Spleen (tissue), 11 donors: ENCODE results near the gene RBM23. TPM values are rescaled to one million over a fixed set of nuclear protein-coding genes. Genes with fewer than 3 reads are reported as not detected.

ENCODE experiments used
- DNase-seq: peaks from one replicate; pipeline ENCODE4 v3.0.0-alpha.2; 2020
- H3K27ac ChIP-seq, 8 donors: fragments of 200-600 bp; sonication (generic) in 7 of 8; 1 replicate in 4 of 8; 2 replicates in 4 of 8; pipeline versions ENCODE4 v1.5.0 to v1.8.0; 2016 to 2021; ENCODE audit warnings: inconsistent platforms in 4 of 8, mild to moderate bottlenecking in 4 of 8, moderate library complexity in 1 of 8
- H3K27me3 ChIP-seq, 7 donors: fragments of 200-600 bp; sonication (generic) in 6 of 7; replicated peaks in 1 of 7; 1 replicate in 4 of 7; 2 replicates in 3 of 7; pipeline versions ENCODE4 v1.5.0 to v1.8.0; 2016 to 2021; ENCODE audit warnings: inconsistent platforms in 3 of 7, mild to moderate bottlenecking in 1 of 7
- H3K36me3 ChIP-seq, 6 donors: fragments of 200-600 bp; sonication (generic) in 5 of 6; 1 replicate in 4 of 6; 2 replicates in 2 of 6; pipeline versions ENCODE4 v1.5.0 to v1.8.0; 2016 to 2021; ENCODE audit warnings: inconsistent platforms in 2 of 6
- H3K4me1 ChIP-seq, 6 donors: fragments of 200-600 bp; sonication (generic) in 5 of 6; 1 replicate in 3 of 6; 2 replicates in 3 of 6; pipeline versions ENCODE4 v1.5.0 to v1.8.0; 2016 to 2021; ENCODE audit warnings: inconsistent platforms in 3 of 6
- H3K4me3 ChIP-seq, 8 donors: fragments of 200-600 bp; sonication (generic) in 7 of 8; 1 replicate in 4 of 8; 2 replicates in 4 of 8; pipeline versions ENCODE4 v1.5.0 to v1.8.0; 2016 to 2021; ENCODE audit warnings: inconsistent platforms in 4 of 8, mild to moderate bottlenecking in 4 of 8, moderate library complexity in 2 of 8
- H3K9me3 ChIP-seq, 8 donors: fragments of 200-600 bp; sonication (generic) in 7 of 8; 1 replicate in 4 of 8; 2 replicates in 4 of 8; pipeline versions ENCODE4 v1.5.0 to v1.8.0; 2016 to 2021; ENCODE audit warnings: inconsistent platforms in 4 of 8
- POLR2A ChIP-seq, 3 donors: fragments of 450-650 bp; IDR thresholded peaks; one replicate each; pipeline ENCODE4 v1.5.1; 2017; ENCODE audit warnings: antibody characterized with exemption in 3 of 3, mild to moderate bottlenecking in 1 of 3
- POLR2AphosphoS5 ChIP-seq, 3 donors: sonication (generic); formaldehyde crosslinking; IDR thresholded peaks; one replicate each; pipeline ENCODE4 v1.5.1; 2017; ENCODE audit warnings: antibody characterized with exemption in 3 of 3
- WGBS, 5 donors: extraction: QIAGEN DNeasy Blood & Tissue Kit in 3 of 5; methylation state at CpG; one replicate each; pipeline versions ENCODE4 v1.1.5 to v1.1.7; 2013 to 2018; 5-methylcytosine and 5-hydroxymethylcytosine counted together
- intact Hi-C: fragments of 100-400 bp; cut with DNase I; formaldehyde crosslinking; loops from one replicate; pipeline ENCODE4 v1.15.0; 2023; ENCODE audit warnings: low total_unique reads
- polyA plus RNA-seq, 3 donors: library from polyadenylated mRNA; stranded (reverse); fragments of 200-250 nt; gene quantifications; one replicate each; pipeline ENCODE4 v1.2.1, GENCODE V29; 2013
- small RNA-seq, 4 donors: library from RNA; depleted of rRNA; stranded (forward); fragments of <200 nt; gene quantifications; one replicate each; pipeline ENCODE3, GENCODE V24; 2016
- total RNA-seq, 7 donors: library from RNA; depleted of rRNA in 3 of 7; stranded (reverse); fragments of >200 nt in 3 of 7; fragmentation: NEBNext Ultra II Directional in 4 of 7; extraction: Animal tissue kit (Norgen Biotek cat#: 25700) in 4 of 7; gene quantifications; one replicate each; pipeline versions ENCODE4 v1.1.0 to v1.2.1, GENCODE V29; 2016 to 2021
- TF ChIP-seq, protein P1 (sequence below), 11 experiments: fragments of 200-600 bp in 7 of 11; fragments of 450-650 bp in 4 of 11; sonication (generic) in 4 of 11; IDR thresholded peaks in 8 of 11; conservative IDR thresholded peaks in 3 of 11; 1 replicate in 7 of 11; 2 replicates in 4 of 11; pipeline versions ENCODE4 v1.4.0 to v1.8.0; 2016 to 2021; ENCODE audit warnings: antibody characterized with exemption in 11 of 11, inconsistent platforms in 4 of 11, mild to moderate bottlenecking in 1 of 11
- donor health status: healthy with polysubstance abuse.
- donor health status: DM: no; HTN: no; CAD: no; lungs with moderate emphysema.
- donor health status: DM: no; HTN: no; CAD: no.
- donor health status: Bipolar disorder and iron deficiency.
- donor health status: healthy.
- donor health status: DM: no; HTN: no; CAD: no.
- donor health status: DM: yes; HTN: yes; CAD: no.

Gene RBM23
- total and polyA plus RNA-seq, 10 donors = 19.0 to 875 (median 93.2) TPM

DNA sequence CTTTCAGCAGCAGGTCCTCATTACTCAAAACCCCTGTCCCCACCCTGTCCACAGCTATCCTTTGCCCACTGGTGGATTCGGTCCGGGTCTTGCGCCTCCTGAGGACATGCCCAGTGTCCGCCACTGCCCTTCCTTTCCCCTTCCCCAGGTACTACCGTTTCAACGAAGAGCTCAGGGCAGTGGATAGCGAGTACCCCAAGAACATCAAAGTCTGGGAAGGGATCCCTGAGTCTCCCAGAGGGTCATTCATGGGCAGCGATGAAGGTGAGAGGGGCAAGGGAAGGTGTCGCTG lies 73.9 kb downstream of the RBM23 start:
- intact Hi-C loops = no loop called here
- peaks cover 3 to 80% (median 46%) of the 10 kb centered on the region in 6 donors for H3K4me1 ChIP-seq
- TF ChIP-seq POLR2AphosphoS5 (IDR thresholded peaks at IDR 0.05) (no peak), POLR2A (IDR thresholded peaks at IDR 0.05) (no peak)
- TF ChIP-seq, protein P1, sequence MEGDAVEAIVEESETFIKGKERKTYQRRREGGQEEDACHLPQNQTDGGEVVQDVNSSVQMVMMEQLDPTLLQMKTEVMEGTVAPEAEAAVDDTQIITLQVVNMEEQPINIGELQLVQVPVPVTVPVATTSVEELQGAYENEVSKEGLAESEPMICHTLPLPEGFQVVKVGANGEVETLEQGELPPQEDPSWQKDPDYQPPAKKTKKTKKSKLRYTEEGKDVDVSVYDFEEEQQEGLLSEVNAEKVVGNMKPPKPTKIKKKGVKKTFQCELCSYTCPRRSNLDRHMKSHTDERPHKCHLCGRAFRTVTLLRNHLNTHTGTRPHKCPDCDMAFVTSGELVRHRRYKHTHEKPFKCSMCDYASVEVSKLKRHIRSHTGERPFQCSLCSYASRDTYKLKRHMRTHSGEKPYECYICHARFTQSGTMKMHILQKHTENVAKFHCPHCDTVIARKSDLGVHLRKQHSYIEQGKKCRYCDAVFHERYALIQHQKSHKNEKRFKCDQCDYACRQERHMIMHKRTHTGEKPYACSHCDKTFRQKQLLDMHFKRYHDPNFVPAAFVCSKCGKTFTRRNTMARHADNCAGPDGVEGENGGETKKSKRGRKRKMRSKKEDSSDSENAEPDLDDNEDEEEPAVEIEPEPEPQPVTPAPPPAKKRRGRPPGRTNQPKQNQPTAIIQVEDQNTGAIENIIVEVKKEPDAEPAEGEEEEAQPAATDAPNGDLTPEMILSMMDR (IDR thresholded peaks at IDR 0.05 in 8 of 11, conservative IDR thresholded peaks at IDR 0.05 in 3 of 11) = no peak
- 85 to 97% (median 92%) methylated on average over 9 of the region's 9 CpGs for WGBS, 5 donors
- peak overlapping the region in 2 of 8 donors; percentile 11 to 75 for H3K27ac ChIP-seq
- H3K9me3 ChIP-seq = no peaks in the 10 kb centered on the region
- peaks cover 0 to 64% (median 29%) of the 10 kb centered on the region in 6 donors for H3K36me3 ChIP-seq
- DNase-seq = no peak
- peaks cover 0 to 14% (median 0%) of the 10 kb centered on the region in 7 donors for H3K27me3 ChIP-seq
- no peak overlapping the region for H3K4me3 ChIP-seq

DNA sequence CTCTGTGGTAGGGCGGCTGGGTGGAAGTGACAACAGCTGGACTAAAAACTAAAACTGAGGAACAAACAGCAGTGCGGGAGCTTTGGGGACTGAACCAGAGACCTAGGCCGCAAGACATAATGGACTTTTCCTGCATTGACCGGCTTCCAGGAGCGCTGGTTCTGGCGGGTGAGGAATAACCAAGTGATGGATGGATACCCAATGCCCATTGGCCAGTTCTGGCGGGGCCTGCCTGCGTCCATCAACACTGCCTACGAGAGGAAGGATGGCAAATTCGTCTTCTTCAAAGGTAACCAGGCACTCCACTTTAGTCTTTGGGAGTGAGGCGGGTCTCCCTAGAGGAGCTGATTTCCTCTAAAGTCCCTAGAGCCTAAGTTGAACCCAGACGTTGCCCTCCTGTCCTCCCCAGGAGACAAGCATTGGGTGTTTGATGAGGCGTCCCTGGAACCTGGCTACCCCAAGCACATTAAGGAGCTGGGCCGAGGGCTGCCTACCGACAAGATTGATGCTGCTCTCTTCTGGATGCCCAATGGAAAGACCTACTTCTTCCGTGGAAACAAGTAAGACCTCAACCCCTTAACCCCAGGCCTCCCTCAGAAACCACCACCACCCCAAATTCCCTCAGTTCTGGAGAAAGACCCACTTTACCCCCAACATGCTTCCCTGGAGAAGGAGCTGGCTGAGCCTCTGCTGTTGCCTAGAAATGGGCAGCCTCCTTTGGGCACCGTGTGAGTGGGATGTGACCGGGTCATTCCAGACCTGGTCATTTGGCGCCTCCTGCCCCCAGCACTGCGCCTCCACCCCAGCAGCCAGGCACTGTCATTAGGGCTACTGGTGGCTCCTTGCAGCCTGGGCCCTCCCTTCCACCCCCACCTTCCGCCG lies 74.5 kb downstream of the RBM23 start:
- no peak overlapping the region for H3K4me3 ChIP-seq
- H3K27ac ChIP-seq = peak overlapping the region in 2 of 8 donors; percentile 11 to 75
- H3K4me1 ChIP-seq = peaks cover 3 to 80% (median 45%) of the 10 kb centered on the region in 6 donors
- intact Hi-C loops = no loop called here
- peaks cover 0 to 14% (median 0%) of the 10 kb centered on the region in 7 donors for H3K27me3 ChIP-seq
- peaks cover 0 to 64% (median 29%) of the 10 kb centered on the region in 6 donors for H3K36me3 ChIP-seq
- TF ChIP-seq POLR2AphosphoS5 (IDR thresholded peaks at IDR 0.05) (peak in 1 of 3 donors; percentile 14), POLR2A (IDR thresholded peaks at IDR 0.05) (no peak)
- no peaks in the 10 kb centered on the region for H3K9me3 ChIP-seq
- DNase-seq = peak; percentile 56
- WGBS, 5 donors = 81 to 94% (median 89%) methylated on average over 20 to 22 of the region's 22 CpGs

Small RNA genes lying within 50 kb of the gene (small RNA-seq; reads per million reads assigned to genes)
- gene RF00019 = 0 reads per million in 4 donors

Other genes starting within 250 kb of the RBM23 start
- gene OXA1L, start 152.5 kb downstream of the RBM23 start, total RNA-seq = 100 to 1,000 TPM in 6 of 7 donors, 10 to 100 TPM in 1; 88.6 to 133 (median 110) TPM
- 100 to 1,000 TPM in 1 of 3 donors, 10 to 100 TPM in 2; 73.5 to 110 (median 96.2) TPM for gene OXA1L, start 152.5 kb downstream of the RBM23 start, polyA plus RNA-seq
- gene SLC7A7, start 103.7 kb downstream of the RBM23 start, total RNA-seq = 100 to 1,000 TPM in 4 of 7 donors, 10 to 100 TPM in 3; 56.4 to 165 (median 112) TPM
- gene SLC7A7, start 103.7 kb downstream of the RBM23 start, polyA plus RNA-seq = 10 to 100 TPM; 34.2 to 46.5 (median 35.3) TPM
- 100 to 1,000 TPM in 1 of 7 donors, 10 to 100 TPM in 6; 55.2 to 111 (median 62.8) TPM for gene MRPL52, start 89.3 kb downstream of the RBM23 start, total RNA-seq
- 100 to 1,000 TPM in 2 of 3 donors, 10 to 100 TPM in 1; 88.8 to 138 (median 137) TPM for gene MRPL52, start 89.3 kb downstream of the RBM23 start, polyA plus RNA-seq
- gene MMP14, start 82.6 kb downstream of the RBM23 start, total RNA-seq = 100 to 1,000 TPM in 1 of 7 donors, 10 to 100 TPM in 6; 42.6 to 126 (median 65.2) TPM
- 10 to 100 TPM in 2 of 3 donors, 1 to 10 TPM in 1; 6.6 to 30.8 (median 15.6) TPM for gene MMP14, start 82.6 kb downstream of the RBM23 start, polyA plus RNA-seq
- 100 to 1,000 TPM in 6 of 7 donors, 10 to 100 TPM in 1; 99.6 to 205 (median 110) TPM for gene LRP10, start 47.4 kb downstream of the RBM23 start, total RNA-seq
- gene LRP10, start 47.4 kb downstream of the RBM23 start, polyA plus RNA-seq = 10 to 100 TPM in 1 of 3 donors, 1 to 10 TPM in 2; 7.9 to 22.3 (median 8.9) TPM
- 1 to 10 TPM; 1.4 to 5.8 (median 3.0) TPM for gene REM2, start 35.9 kb downstream of the RBM23 start, total RNA-seq
- 1 to 10 TPM; 2.2 to 5.2 (median 3.4) TPM for gene REM2, start 35.9 kb downstream of the RBM23 start, polyA plus RNA-seq
- gene PRMT5, start 10.2 kb upstream of the RBM23 start, total RNA-seq = 10 to 100 TPM; 31.1 to 44.7 (median 40.6) TPM
- gene PRMT5, start 10.2 kb upstream of the RBM23 start, polyA plus RNA-seq = 10 to 100 TPM; 18.6 to 30.6 (median 24.9) TPM
- 10 to 100 TPM; 37.7 to 83.5 (median 50.6) TPM for gene HAUS4, start 37.9 kb upstream of the RBM23 start, total RNA-seq
- gene HAUS4, start 37.9 kb upstream of the RBM23 start, polyA plus RNA-seq = 10 to 100 TPM; 21.1 to 44.3 (median 31.5) TPM
- gene AJUBA, start 63.4 kb upstream of the RBM23 start, total RNA-seq = 10 to 100 TPM in 1 of 7 donors, 1 to 10 TPM in 6; 1.4 to 11.0 (median 5.3) TPM
- gene AJUBA, start 63.4 kb upstream of the RBM23 start, polyA plus RNA-seq = 1 to 10 TPM in 1 of 3 donors, under 1 TPM in 2; 0.63 to 2.1 (median 0.68) TPM
- gene C14orf93, start 91.0 kb upstream of the RBM23 start, total RNA-seq = 10 to 100 TPM in 6 of 7 donors, 1 to 10 TPM in 1; 7.3 to 27.0 (median 11.3) TPM
- gene C14orf93, start 91.0 kb upstream of the RBM23 start, polyA plus RNA-seq = 1 to 10 TPM; 7.5 to 8.8 (median 8.0) TPM
- gene PSMB5, start 115.8 kb upstream of the RBM23 start, total RNA-seq = 10 to 100 TPM; 43.1 to 72.3 (median 55.1) TPM
- 10 to 100 TPM; 36.5 to 80.1 (median 60.9) TPM for gene PSMB5, start 115.8 kb upstream of the RBM23 start, polyA plus RNA-seq
- gene PSMB11, start 123.1 kb upstream of the RBM23 start, total RNA-seq = not detected
- under 1 TPM in 1 of 3 donors, not detected in 2; 0.03 TPM for gene PSMB11, start 123.1 kb upstream of the RBM23 start, polyA plus RNA-seq
- gene CDH24, start 138.4 kb upstream of the RBM23 start, total RNA-seq = 1 to 10 TPM; 2.6 to 9.4 (median 6.5) TPM
- 1 to 10 TPM; 1.3 to 6.3 (median 3.1) TPM for gene CDH24, start 138.4 kb upstream of the RBM23 start, polyA plus RNA-seq
- gene ACIN1, start 176.0 kb upstream of the RBM23 start, total RNA-seq = 100 to 1,000 TPM; 148 to 228 (median 211) TPM
- gene ACIN1, start 176.0 kb upstream of the RBM23 start, polyA plus RNA-seq = 100 to 1,000 TPM in 2 of 3 donors, 10 to 100 TPM in 1; 59.2 to 126 (median 119) TPM
- gene C14orf119, start 176.4 kb upstream of the RBM23 start, total RNA-seq = 10 to 100 TPM; 34.3 to 43.2 (median 37.8) TPM
- 10 to 100 TPM; 28.0 to 47.0 (median 40.2) TPM for gene C14orf119, start 176.4 kb upstream of the RBM23 start, polyA plus RNA-seq
- not detected for gene CIROP, start 185.8 kb upstream of the RBM23 start, total RNA-seq
- gene CIROP, start 185.8 kb upstream of the RBM23 start, polyA plus RNA-seq = not detected
- gene CEBPE, start 200.1 kb upstream of the RBM23 start, total RNA-seq = 1 to 10 TPM in 4 of 7 donors, under 1 TPM in 3; 0.64 to 9.6 (median 1.6) TPM
- 1 to 10 TPM; 1.2 to 3.5 (median 1.3) TPM for gene CEBPE, start 200.1 kb upstream of the RBM23 start, polyA plus RNA-seq